ENCODE measurements around the gene PHACTR2.

GRCh38 chr6:143705569-143705968, 27.8 kb downstream of the PHACTR2 start:
- TF ChIP-seq CTCF (IDR thresholded peaks at IDR 0.05): no peak
- no peak for TF ChIP-seq POLR2A (IDR thresholded peaks at IDR 0.05)

All from heart left ventricle (tissue), 13 donors.